Stimulated activated CD8-positive, alpha-beta memory T cell treated with anti-CD3 and anti-CD28 coated beads, Interleukin-15, amount 100 ng/mL, for 24 hours (primary cell): ENCODE results near the gene DOCK1.

Experiments used
- DNase-seq: peaks from one replicate; pipeline ENCODE4 v3.0.0-alpha.2; 2020; ENCODE audit warnings: low read depth

Gene DOCK1

GRCh38 chr10:127089446-127089845 is 184.2 kb downstream of the DOCK1 start:
- DNase-seq = no peak

- DNase-seq = no peak
These were observed 184.9 kb downstream of the DOCK1 start for GRCh38 chr10:127090138-127090537.

GRCh38 chr10:127091354-127091753 is 186.1 kb downstream of the DOCK1 start:
- DNase-seq = no peak

GRCh38 chr10:127092916-127093315 is 187.7 kb downstream of the DOCK1 start:
- no peak for DNase-seq

GRCh38 chr10:127094984-127095383 is 189.8 kb downstream of the DOCK1 start:
- no peak for DNase-seq

- DNase-seq = no peak
These were observed 195.9 kb downstream of the DOCK1 start for GRCh38 chr10:127100983-127101615.

- DNase-seq = no peak
These were observed 196.9 kb downstream of the DOCK1 start for GRCh38 chr10:127102176-127102575.

- no peak for DNase-seq
These were observed 209.9 kb downstream of the DOCK1 start for GRCh38 chr10:127115100-127115499.

- DNase-seq = no peak
These were observed 211.9 kb downstream of the DOCK1 start for GRCh38 chr10:127117125-127117524.

- DNase-seq = no peak
These were observed 212.8 kb downstream of the DOCK1 start for GRCh38 chr10:127118034-127118433.

GRCh38 chr10:127119936-127120335 is 214.7 kb downstream of the DOCK1 start:
- DNase-seq = no peak

- no peak for DNase-seq
These were observed 217.6 kb downstream of the DOCK1 start for GRCh38 chr10:127122831-127123230.

GRCh38 chr10:127123626-127124025 is 218.4 kb downstream of the DOCK1 start:
- no peak for DNase-seq

GRCh38 chr10:127125331-127125730 is 220.1 kb downstream of the DOCK1 start:
- DNase-seq = no peak

GRCh38 chr10:127127822-127128221 is 222.6 kb downstream of the DOCK1 start:
- DNase-seq = no peak

GRCh38 chr10:127129104-127129503 is 223.9 kb downstream of the DOCK1 start:
- DNase-seq = no peak

GRCh38 chr10:127132451-127132850 is 227.2 kb downstream of the DOCK1 start:
- DNase-seq = no peak

GRCh38 chr10:127133225-127133624 is 228.0 kb downstream of the DOCK1 start:
- no peak for DNase-seq

- no peak for DNase-seq
These were observed 228.7 kb downstream of the DOCK1 start for GRCh38 chr10:127133672-127134500.

GRCh38 chr10:127135844-127136577 is 230.8 kb downstream of the DOCK1 start:
- DNase-seq = no peak

GRCh38 chr10:127137391-127137790 is 232.2 kb downstream of the DOCK1 start:
- DNase-seq = no peak

GRCh38 chr10:127142136-127142535 is 236.9 kb downstream of the DOCK1 start:
- DNase-seq = no peak

- DNase-seq = no peak
These were observed 237.6 kb downstream of the DOCK1 start for GRCh38 chr10:127142856-127143255.
